GM12878 (cell line): ENCODE measurements around the gene ARHGAP27.

ENCODE experiments used
- CTCF ChIP-seq, 3 experiments: IDR thresholded peaks in 2 of 3; conservative IDR thresholded peaks in 1 of 3; 2 replicates each; pipeline ENCODE4 v1.5.1; 2011; ENCODE audit warnings: low read depth in 3 of 3, low read length in 3 of 3, mild to moderate bottlenecking in 3 of 3, control low read depth in 2 of 3, moderate library complexity in 2 of 3, inconsistent platforms in 1 of 3, mixed read lengths in 1 of 3; ENCODE audit not compliant: control insufficient read depth in 2 of 3, insufficient read depth in 1 of 3; ENCODE audit errors: extremely low read depth in 1 of 3
- MXI1 ChIP-seq: fragments of 150-350 bp; IDR thresholded peaks from 2 replicates; pipeline ENCODE4 v1.6.1; 2011; ENCODE audit warnings: low read depth, mild to moderate bottlenecking, inconsistent platforms, low read length, improper control_type of control experiment
- NFXL1 ChIP-seq: fragments of 450-650 bp; IDR thresholded peaks from 2 replicates; pipeline ENCODE4 v1.6.1; 2017; ENCODE audit warnings: antibody characterized with exemption, mild to moderate bottlenecking, borderline replicate concordance
- PBX3 ChIP-seq: IDR thresholded peaks from 2 replicates; pipeline ENCODE4 v1.6.1; 2011; ENCODE audit warnings: mild to moderate bottlenecking, low read depth, low read length, moderate library complexity; ENCODE audit not compliant: insufficient replicate concordance
- POLR2AphosphoS5 ChIP-seq: IDR thresholded peaks from 2 replicates; pipeline ENCODE4 v1.6.1; 2011; ENCODE audit warnings: mild to moderate bottlenecking, low read length, inconsistent platforms
- RAD21 ChIP-seq: IDR thresholded peaks from 2 replicates; pipeline ENCODE4 v1.6.1; 2011; ENCODE audit warnings: mild to moderate bottlenecking, low read depth, low read length, moderate library complexity; ENCODE audit not compliant: insufficient read depth
- TF ChIP-seq, protein P1 (sequence below): fragments of 450-650 bp; IDR thresholded peaks from 2 replicates; pipeline ENCODE4 v1.6.1; 2017; ENCODE audit warnings: mild to moderate bottlenecking
- TF ChIP-seq, protein P2 (sequence below): IDR thresholded peaks from 2 replicates; pipeline ENCODE4 v1.6.1; 2012; ENCODE audit warnings: low read length, inconsistent platforms

GRCh38 chr17:45426561-45426960, 6.1 kb downstream of the ARHGAP27 start:
- no peak for TF ChIP-seq POLR2AphosphoS5
- TF ChIP-seq, protein P1, sequence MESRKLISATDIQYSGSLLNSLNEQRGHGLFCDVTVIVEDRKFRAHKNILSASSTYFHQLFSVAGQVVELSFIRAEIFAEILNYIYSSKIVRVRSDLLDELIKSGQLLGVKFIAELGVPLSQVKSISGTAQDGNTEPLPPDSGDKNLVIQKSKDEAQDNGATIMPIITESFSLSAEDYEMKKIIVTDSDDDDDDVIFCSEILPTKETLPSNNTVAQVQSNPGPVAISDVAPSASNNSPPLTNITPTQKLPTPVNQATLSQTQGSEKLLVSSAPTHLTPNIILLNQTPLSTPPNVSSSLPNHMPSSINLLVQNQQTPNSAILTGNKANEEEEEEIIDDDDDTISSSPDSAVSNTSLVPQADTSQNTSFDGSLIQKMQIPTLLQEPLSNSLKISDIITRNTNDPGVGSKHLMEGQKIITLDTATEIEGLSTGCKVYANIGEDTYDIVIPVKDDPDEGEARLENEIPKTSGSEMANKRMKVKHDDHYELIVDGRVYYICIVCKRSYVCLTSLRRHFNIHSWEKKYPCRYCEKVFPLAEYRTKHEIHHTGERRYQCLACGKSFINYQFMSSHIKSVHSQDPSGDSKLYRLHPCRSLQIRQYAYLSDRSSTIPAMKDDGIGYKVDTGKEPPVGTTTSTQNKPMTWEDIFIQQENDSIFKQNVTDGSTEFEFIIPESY, result no peak
- TF ChIP-seq CTCF (IDR thresholded peaks at IDR 0.05 in 2 of 3, conservative IDR thresholded peaks at IDR 0.05 in 1 of 3; ENCODE audit: control insufficient read depth in 2 of 3, extremely low read depth in 1 of 3, insufficient read depth in 1 of 3, low read depth in 3 of 3, low read length in 3 of 3), result no peak
- TF ChIP-seq NFXL1, result no peak
- no peak for TF ChIP-seq RAD21
- no peak for TF ChIP-seq MXI1
- TF ChIP-seq, protein P2, sequence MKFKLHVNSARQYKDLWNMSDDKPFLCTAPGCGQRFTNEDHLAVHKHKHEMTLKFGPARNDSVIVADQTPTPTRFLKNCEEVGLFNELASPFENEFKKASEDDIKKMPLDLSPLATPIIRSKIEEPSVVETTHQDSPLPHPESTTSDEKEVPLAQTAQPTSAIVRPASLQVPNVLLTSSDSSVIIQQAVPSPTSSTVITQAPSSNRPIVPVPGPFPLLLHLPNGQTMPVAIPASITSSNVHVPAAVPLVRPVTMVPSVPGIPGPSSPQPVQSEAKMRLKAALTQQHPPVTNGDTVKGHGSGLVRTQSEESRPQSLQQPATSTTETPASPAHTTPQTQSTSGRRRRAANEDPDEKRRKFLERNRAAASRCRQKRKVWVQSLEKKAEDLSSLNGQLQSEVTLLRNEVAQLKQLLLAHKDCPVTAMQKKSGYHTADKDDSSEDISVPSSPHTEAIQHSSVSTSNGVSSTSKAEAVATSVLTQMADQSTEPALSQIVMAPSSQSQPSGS, result no peak
- TF ChIP-seq PBX3, result no peak
